Peyer's patch (tissue), 4 donors: ENCODE data around the gene STRIT1. TPM values are rescaled to one million over a fixed set of nuclear protein-coding genes. Genes with fewer than 3 reads are reported as not detected.

Source experiments
- DNase-seq, 3 donors: peaks; one replicate each; pipeline ENCODE4 v3.0.0-alpha.2; 2017 to 2019
- H3K27ac ChIP-seq, 4 donors: fragments of 200-600 bp; sonication (generic); one replicate each; pipeline ENCODE4 v1.5.1; 2016 to 2019
- H3K27me3 ChIP-seq, 2 donors: fragments of 200-600 bp; sonication (generic); one replicate each; pipeline ENCODE4 v1.5.1; 2019
- H3K36me3 ChIP-seq, 3 donors: fragments of 200-600 bp; sonication (generic); one replicate each; pipeline ENCODE4 v1.5.1; 2016 to 2019
- H3K4me1 ChIP-seq, 4 donors: fragments of 200-600 bp; sonication (generic); one replicate each; pipeline ENCODE4 v1.5.1; 2016 to 2019
- H3K4me3 ChIP-seq, 4 donors: fragments of 200-600 bp; sonication (generic); 1 replicate in 3 of 4; 2 replicates in 1 of 4; pipeline ENCODE4 v1.5.1; 2016 to 2019; ENCODE audit warnings: mild to moderate bottlenecking in 1 of 4
- H3K9me3 ChIP-seq, 4 donors: fragments of 200-600 bp; sonication (generic); one replicate each; pipeline ENCODE4 v1.5.1; 2016 to 2019; ENCODE audit warnings: mild to moderate bottlenecking in 1 of 4
- POLR2A ChIP-seq, 2 donors: fragments of 450-650 bp; IDR thresholded peaks; one replicate each; pipeline ENCODE4 v1.5.1; 2017; ENCODE audit warnings: antibody characterized with exemption in 2 of 2, mild to moderate bottlenecking in 2 of 2, moderate library complexity in 2 of 2
- total RNA-seq, 4 donors: library from RNA; depleted of rRNA; stranded (reverse); fragments of >200 nt; gene quantifications; one replicate each; pipeline ENCODE4 v1.1.0, GENCODE V29; 2016
- TF ChIP-seq, protein P1 (sequence below), 6 experiments: fragments of 450-650 bp in 4 of 6; fragments of 200-600 bp in 2 of 6; sonication (generic) in 1 of 6; IDR thresholded peaks; one replicate each; pipeline ENCODE4 v1.5.1; 2017 to 2019; ENCODE audit warnings: antibody characterized with exemption in 6 of 6, mild to moderate bottlenecking in 3 of 6, moderate library complexity in 1 of 6

Gene STRIT1
- total RNA-seq, 4 donors from 2014 or later, result not detected

GRCh38 chr3:155313300-155313699 is 19.8 kb upstream of the STRIT1 start:
- Histone ChIP-seq H3K9me3 (no peaks in the 10 kb centered on the region), H3K27ac (no peak overlapping the region), H3K36me3 (no peaks in the 10 kb centered on the region), H3K4me1 (no peaks in the 10 kb centered on the region), H3K27me3 (no peaks in the 10 kb centered on the region), H3K4me3 (no peak overlapping the region)
- DNase-seq, result no peak
- TF ChIP-seq POLR2A (IDR thresholded peaks at IDR 0.05), result no peak
- TF ChIP-seq, protein P1, sequence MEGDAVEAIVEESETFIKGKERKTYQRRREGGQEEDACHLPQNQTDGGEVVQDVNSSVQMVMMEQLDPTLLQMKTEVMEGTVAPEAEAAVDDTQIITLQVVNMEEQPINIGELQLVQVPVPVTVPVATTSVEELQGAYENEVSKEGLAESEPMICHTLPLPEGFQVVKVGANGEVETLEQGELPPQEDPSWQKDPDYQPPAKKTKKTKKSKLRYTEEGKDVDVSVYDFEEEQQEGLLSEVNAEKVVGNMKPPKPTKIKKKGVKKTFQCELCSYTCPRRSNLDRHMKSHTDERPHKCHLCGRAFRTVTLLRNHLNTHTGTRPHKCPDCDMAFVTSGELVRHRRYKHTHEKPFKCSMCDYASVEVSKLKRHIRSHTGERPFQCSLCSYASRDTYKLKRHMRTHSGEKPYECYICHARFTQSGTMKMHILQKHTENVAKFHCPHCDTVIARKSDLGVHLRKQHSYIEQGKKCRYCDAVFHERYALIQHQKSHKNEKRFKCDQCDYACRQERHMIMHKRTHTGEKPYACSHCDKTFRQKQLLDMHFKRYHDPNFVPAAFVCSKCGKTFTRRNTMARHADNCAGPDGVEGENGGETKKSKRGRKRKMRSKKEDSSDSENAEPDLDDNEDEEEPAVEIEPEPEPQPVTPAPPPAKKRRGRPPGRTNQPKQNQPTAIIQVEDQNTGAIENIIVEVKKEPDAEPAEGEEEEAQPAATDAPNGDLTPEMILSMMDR (IDR thresholded peaks at IDR 0.05), result no peak

DNA sequence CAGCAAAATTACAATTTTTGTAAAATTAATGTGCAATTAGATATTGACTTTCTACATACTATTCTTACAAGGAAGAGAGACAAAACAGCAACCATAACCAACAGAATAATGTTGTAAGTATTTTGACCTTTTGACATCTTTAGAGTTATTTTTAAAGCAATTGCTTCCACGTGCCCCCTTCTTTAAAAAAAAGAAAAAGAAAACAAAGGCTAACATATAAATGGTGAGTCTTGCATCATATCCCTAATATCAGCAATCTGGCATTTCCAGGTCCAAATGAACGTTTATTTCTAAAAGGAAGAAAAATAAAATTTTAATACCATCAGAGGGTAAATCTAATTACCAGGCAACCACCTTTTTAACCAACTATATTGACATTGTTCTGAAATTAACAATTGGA is 19.3 kb upstream of the STRIT1 start:
- Histone ChIP-seq H3K27me3 (no peaks in the 10 kb centered on the region), H3K36me3 (no peaks in the 10 kb centered on the region), H3K4me3 (no peak overlapping the region), H3K9me3 (no peaks in the 10 kb centered on the region), H3K4me1 (no peaks in the 10 kb centered on the region), H3K27ac (no peak overlapping the region)
- TF ChIP-seq POLR2A (IDR thresholded peaks at IDR 0.05), result no peak
- TF ChIP-seq, protein P1 (IDR thresholded peaks at IDR 0.05), result no peak
- no peak for DNase-seq

DNA sequence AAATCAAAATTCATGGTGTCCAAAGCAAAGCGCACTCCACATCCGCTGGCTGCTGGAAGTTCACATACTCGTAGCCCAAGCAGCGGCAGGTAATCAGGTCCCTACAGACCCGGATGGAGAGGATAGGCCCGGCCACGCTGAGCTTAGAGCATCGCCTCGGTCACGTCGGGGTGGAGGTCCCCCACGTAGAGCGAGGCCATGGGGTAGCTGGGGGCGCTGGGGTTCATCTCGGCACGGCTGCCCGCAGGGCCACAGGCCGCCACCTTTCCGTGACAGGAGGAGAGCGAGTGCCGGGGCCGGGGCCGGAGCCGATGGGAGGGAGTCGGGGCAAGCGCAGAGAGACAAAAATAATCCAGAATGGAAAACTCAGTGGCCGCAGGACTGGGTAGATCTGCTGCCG is 16.1 kb upstream of the STRIT1 start:
- Histone ChIP-seq H3K27me3 (no peaks in the 10 kb centered on the region), H3K4me3 (no peak overlapping the region), H3K4me1 (no peaks in the 10 kb centered on the region), H3K36me3 (no peaks in the 10 kb centered on the region), H3K27ac (no peak overlapping the region), H3K9me3 (no peaks in the 10 kb centered on the region)
- no peak for DNase-seq
- TF ChIP-seq, protein P1 (IDR thresholded peaks at IDR 0.05), result no peak
- no peak for TF ChIP-seq POLR2A (IDR thresholded peaks at IDR 0.05)

- DNase-seq, result no peak
- H3K4me1 ChIP-seq, result no peaks in the 10 kb centered on the region
- TF ChIP-seq, protein P1 (IDR thresholded peaks at IDR 0.05), result no peak
- TF ChIP-seq POLR2A (IDR thresholded peaks at IDR 0.05), result no peak
Observed at GRCh38 chr3:155308831-155309230, 15.3 kb upstream of the STRIT1 start.

GRCh38 chr3:155307183-155307582 is 13.7 kb upstream of the STRIT1 start:
- DNase-seq, result no peak
- no peaks in the 10 kb centered on the region for H3K27me3 ChIP-seq
- H3K4me3 ChIP-seq, result no peak overlapping the region
- no peaks in the 10 kb centered on the region for H3K9me3 ChIP-seq
- no peaks in the 10 kb centered on the region for H3K36me3 ChIP-seq
- TF ChIP-seq, protein P1 (IDR thresholded peaks at IDR 0.05), result no peak
- no peak for TF ChIP-seq POLR2A (IDR thresholded peaks at IDR 0.05)
- no peaks in the 10 kb centered on the region for H3K4me1 ChIP-seq
- H3K27ac ChIP-seq, result no peak overlapping the region

More at GRCh38 chr3:155308831-155309230, 15.3 kb upstream of the STRIT1 start:
- Histone ChIP-seq H3K36me3 (no peaks in the 10 kb centered on the region), H3K27me3 (no peaks in the 10 kb centered on the region), H3K4me3 (no peak overlapping the region), H3K9me3 (no peaks in the 10 kb centered on the region), H3K27ac (no peak overlapping the region)

- Histone ChIP-seq H3K4me3 (no peak overlapping the region), H3K9me3 (no peaks in the 10 kb centered on the region)
- no peak for DNase-seq
Observed at GRCh38 chr3:155304394-155304793, 10.9 kb upstream of the STRIT1 start.

More at GRCh38 chr3:155304394-155304793, 10.9 kb upstream of the STRIT1 start:
- no peaks in the 10 kb centered on the region for H3K4me1 ChIP-seq
- no peaks in the 10 kb centered on the region for H3K36me3 ChIP-seq
- H3K27me3 ChIP-seq, result no peaks in the 10 kb centered on the region
- H3K27ac ChIP-seq, result no peak overlapping the region
- TF ChIP-seq, protein P1 (IDR thresholded peaks at IDR 0.05), result no peak
- no peak for TF ChIP-seq POLR2A (IDR thresholded peaks at IDR 0.05)
